Measurements from ENCODE around the gene KDM2B.

The KDM2B gene

DNA sequence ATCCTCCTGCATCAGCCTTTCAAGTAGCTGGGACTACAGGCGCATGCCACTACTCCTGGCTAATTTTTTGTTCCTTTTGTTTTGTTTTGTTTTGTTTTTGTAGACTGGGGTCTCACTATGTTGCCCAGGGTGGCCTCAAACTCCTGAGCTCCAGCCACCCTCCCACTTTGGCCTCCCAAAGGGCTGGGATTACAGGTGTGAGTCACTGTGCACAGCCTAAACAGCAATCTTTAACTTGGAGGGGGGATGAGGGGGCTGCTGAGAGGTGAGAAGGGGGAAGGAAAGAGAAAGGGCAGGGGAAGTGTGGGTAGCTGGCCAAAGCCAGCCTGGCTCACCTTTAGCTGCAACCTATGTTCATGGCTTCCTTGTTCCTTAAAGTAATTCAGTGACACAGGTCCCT is 77.4 kb downstream of the KDM2B start:
- Histone ChIP-seq H3K9me3 (ENCODE audit: insufficient read depth, low read length, severe bottlenecking) (no peaks in the 10 kb centered on the region), H3K79me2 (ENCODE audit: insufficient read depth, low read length) (0 out of 2 replicates have a peak, but pooled peaks cover 2% of the 10 kb centered on the region), H3K4me1 (ENCODE audit: insufficient read depth, low read length) (no peaks in the 10 kb centered on the region), H3K4me2 (ENCODE audit: insufficient read depth, low read length) (no peak overlapping the region), H2AFZ (ENCODE audit: low read depth, low read length) (no peak overlapping the region), H3K9ac (ENCODE audit: low read depth, low read length) (no peak overlapping the region), H4K20me1 (ENCODE audit: insufficient read depth, low read length) (0 out of 2 replicates have a peak, but pooled peaks cover 4% of the 10 kb centered on the region), H3K36me3 (ENCODE audit: insufficient read depth, low read length) (peaks cover 47% of the 10 kb centered on the region), H3K4me3 (ENCODE audit: low read depth in 1 of 2, low read length in 2 of 2) (no peak overlapping the region), H3K27ac (ENCODE audit: low read length) (no peak overlapping the region; the same call in 1 of the 2 replicates), H3K27me3 (ENCODE audit: insufficient read depth, low read length, poor library complexity) (no peaks in the 10 kb centered on the region)
- TF ChIP-seq EZH2 (IDR thresholded peaks at IDR 0.05; ENCODE audit: borderline replicate concordance, low read depth, low read length, severe bottlenecking), result no peak
- no peak for TF ChIP-seq CTCF (IDR thresholded peaks at IDR 0.05; ENCODE audit: borderline replicate concordance, extremely low read depth, low read length, poor library complexity, severe bottlenecking)
- ATAC-seq (ENCODE audit: insufficient read depth, low read depth) (no peak), DNase-seq (no peak)

- Histone ChIP-seq H3K27ac (ENCODE audit: low read length) (no peak overlapping the region), H3K9ac (ENCODE audit: low read depth, low read length) (no peak overlapping the region), H3K9me3 (ENCODE audit: insufficient read depth, low read length, severe bottlenecking) (no peaks in the 10 kb centered on the region), H3K27me3 (ENCODE audit: insufficient read depth, low read length, poor library complexity) (no peaks in the 10 kb centered on the region), H3K36me3 (ENCODE audit: insufficient read depth, low read length) (peaks cover 43% of the 10 kb centered on the region), H3K4me2 (ENCODE audit: insufficient read depth, low read length) (no peak overlapping the region), H3K4me3 (ENCODE audit: low read depth in 1 of 2, low read length in 2 of 2) (no peak overlapping the region), H2AFZ (ENCODE audit: low read depth, low read length) (no peak overlapping the region), H3K79me2 (ENCODE audit: insufficient read depth, low read length) (0 out of 2 replicates have a peak, but pooled peaks cover 2% of the 10 kb centered on the region), H4K20me1 (ENCODE audit: insufficient read depth, low read length) (0 out of 2 replicates have a peak, but pooled peaks cover 4% of the 10 kb centered on the region), H3K4me1 (ENCODE audit: insufficient read depth, low read length) (no peaks in the 10 kb centered on the region)
- ATAC-seq (ENCODE audit: insufficient read depth, low read depth) (no peak), DNase-seq (no peak)
- TF ChIP-seq EZH2 (IDR thresholded peaks at IDR 0.05; ENCODE audit: borderline replicate concordance, low read depth, low read length, severe bottlenecking), result no peak
- no peak for TF ChIP-seq CTCF (IDR thresholded peaks at IDR 0.05; ENCODE audit: borderline replicate concordance, extremely low read depth, low read length, poor library complexity, severe bottlenecking)
Observed at GRCh38 chr12:121501946-121502345, 78.9 kb downstream of the KDM2B start.

- H3K79me2 ChIP-seq (ENCODE audit: insufficient read depth, low read length), result no peaks in the 10 kb centered on the region
- DNase-seq (peak; percentile 69), ATAC-seq (ENCODE audit: insufficient read depth, low read depth) (peak; percentile 93)
- no peaks in the 10 kb centered on the region for H3K4me1 ChIP-seq (ENCODE audit: insufficient read depth, low read length)
- H3K4me2 ChIP-seq (ENCODE audit: insufficient read depth, low read length), result no peak overlapping the region
- no peaks in the 10 kb centered on the region for H3K9me3 ChIP-seq (ENCODE audit: insufficient read depth, low read length, severe bottlenecking)
- peaks cover 34% of the 10 kb centered on the region for H3K36me3 ChIP-seq (ENCODE audit: insufficient read depth, low read length)
- H2AFZ ChIP-seq (ENCODE audit: low read depth, low read length), result no peak overlapping the region
- TF ChIP-seq CTCF (IDR thresholded peaks at IDR 0.05; ENCODE audit: borderline replicate concordance, extremely low read depth, low read length, poor library complexity, severe bottlenecking) (peak; percentile 88), EZH2 (IDR thresholded peaks at IDR 0.05; ENCODE audit: borderline replicate concordance, low read depth, low read length, severe bottlenecking) (no peak)
- no peak overlapping the region for H3K9ac ChIP-seq (ENCODE audit: low read depth, low read length)
- H3K4me3 ChIP-seq (ENCODE audit: low read depth in 1 of 2, low read length in 2 of 2), result no peak overlapping the region
- no peaks in the 10 kb centered on the region for H3K27me3 ChIP-seq (ENCODE audit: insufficient read depth, low read length, poor library complexity)
- H4K20me1 ChIP-seq (ENCODE audit: insufficient read depth, low read length), result 0 out of 2 replicates have a peak, but pooled peaks cover 4% of the 10 kb centered on the region
- H3K27ac ChIP-seq (ENCODE audit: low read length), result no peak overlapping the region
Observed at GRCh38 chr12:121499929-121500793, 80.7 kb downstream of the KDM2B start.
